ENCODE results near the gene PTPRN2.
"Not testable (repeated sequence)": the region's sequence is repeated elsewhere in the genome, so short reads cannot be mapped to it uniquely, and the experiment has no call there.

PTPRN2 gene

GRCh38 chr7:158258411-158259130, 329.1 kb downstream of the PTPRN2 start:
- no peak for DNase-seq

- DNase-seq: no peak
Observed at GRCh38 chr7:158257516-158258410, 329.9 kb downstream of the PTPRN2 start.

GRCh38 chr7:158257001-158257400, 330.6 kb downstream of the PTPRN2 start:
- no peak for DNase-seq

GRCh38 chr7:158256091-158256816, 331.4 kb downstream of the PTPRN2 start:
- DNase-seq: no peak

- no peak for DNase-seq
Observed at GRCh38 chr7:158255558-158255957, 332.1 kb downstream of the PTPRN2 start.

GRCh38 chr7:158255156-158255555, 332.5 kb downstream of the PTPRN2 start:
- DNase-seq: no peak

- DNase-seq: not testable (repeated sequence)
Observed at GRCh38 chr7:158253670-158254045, 334.0 kb downstream of the PTPRN2 start.

- DNase-seq: no peak
Observed at GRCh38 chr7:158252837-158253669, 334.6 kb downstream of the PTPRN2 start.

GRCh38 chr7:158252081-158252836, 335.4 kb downstream of the PTPRN2 start:
- no peak for DNase-seq

- DNase-seq: no peak
Observed at GRCh38 chr7:158251061-158251965, 336.3 kb downstream of the PTPRN2 start.

GRCh38 chr7:158249692-158250091, 337.9 kb downstream of the PTPRN2 start:
- DNase-seq: no peak

- DNase-seq: no peak
Observed at GRCh38 chr7:158248816-158249215, 338.8 kb downstream of the PTPRN2 start.

GRCh38 chr7:158247758-158248487, 339.7 kb downstream of the PTPRN2 start:
- no peak for DNase-seq

- no peak for DNase-seq
Observed at GRCh38 chr7:158246960-158247673, 340.5 kb downstream of the PTPRN2 start.

GRCh38 chr7:158246272-158246959, 341.2 kb downstream of the PTPRN2 start:
- no peak for DNase-seq

- DNase-seq: no peak
Observed at GRCh38 chr7:158245724-158246041, 341.9 kb downstream of the PTPRN2 start.

- no peak for DNase-seq
Observed at GRCh38 chr7:158244873-158245723, 342.5 kb downstream of the PTPRN2 start.

GRCh38 chr7:158244430-158244829, 343.2 kb downstream of the PTPRN2 start:
- DNase-seq: no peak

All from stimulated activated CD4-positive, alpha-beta T cell treated with anti-CD3 and anti-CD28 coated beads, Interleukin-4, amount 100 ng/mL, for 1 hour (primary cell).